GM23248 (cell line): ENCODE data around the gene CDCA8.

Experiments used
- EZH2 ChIP-seq: fragments of 200-600 bp; sonication (generic); IDR thresholded peaks from 2 replicates; pipeline ENCODE4 v1.6.1; 2018; ENCODE audit warnings: antibody characterized with exemption, mild to moderate bottlenecking; ENCODE audit not compliant: insufficient read depth, poor library complexity, severe bottlenecking
- EZH2phosphoT487 ChIP-seq: fragments of 200-600 bp; sonication (generic); IDR thresholded peaks from 2 replicates; pipeline ENCODE4 v1.6.1; 2018; ENCODE audit warnings: antibody characterized with exemption, moderate library complexity, mild to moderate bottlenecking, low read depth; ENCODE audit not compliant: insufficient read depth

- TF ChIP-seq EZH2 (no peak), EZH2phosphoT487 (no peak)
Measured at GRCh38 chr1:37677143-37677439, 15.2 kb upstream of the CDCA8 start.
